Mesenchymal stem cell (in vitro differentiated cells and primary cell): ENCODE measurements around the gene ARHGEF7.

Experiments used
- DNase-seq: peaks from one replicate; pipeline ENCODE4 v3.0.0-alpha.2; 2013
- H2AFZ ChIP-seq: one replicate; pipeline ENCODE4 v1.6.1; 2013; ENCODE audit warnings: low read depth, mild to moderate bottlenecking, control low read depth, inconsistent platforms, low read length, moderate library complexity
- H2AK5ac ChIP-seq: 2 replicates; pipeline ENCODE4 v1.6.1; 2013; ENCODE audit warnings: low read length, moderate library complexity, mild to moderate bottlenecking, inconsistent platforms; ENCODE audit not compliant: severe bottlenecking
- H2BK120ac ChIP-seq: one replicate; pipeline ENCODE4 v1.6.1; 2013; ENCODE audit warnings: low read depth, mild to moderate bottlenecking, inconsistent platforms, low read length, moderate library complexity
- H2BK12ac ChIP-seq, 2 experiments: one replicate each; pipeline ENCODE4 v1.6.1; 2013; ENCODE audit warnings: inconsistent platforms in 2 of 2, low read length in 2 of 2, mild to moderate bottlenecking in 2 of 2, moderate library complexity in 2 of 2, control low read depth in 1 of 2
- H2BK15ac ChIP-seq: one replicate; pipeline ENCODE4 v1.6.1; 2013; ENCODE audit warnings: mild to moderate bottlenecking, low read depth, inconsistent platforms; ENCODE audit not compliant: poor library complexity, severe bottlenecking
- H2BK5ac ChIP-seq: 2 replicates; pipeline ENCODE4 v1.6.1; 2013; ENCODE audit warnings: low read depth, mild to moderate bottlenecking, low read length, control low read depth, inconsistent platforms; ENCODE audit not compliant: poor library complexity, severe bottlenecking
- H3K14ac ChIP-seq, 2 experiments: one replicate each; pipeline ENCODE4 v1.6.1; 2013; ENCODE audit warnings: inconsistent platforms in 2 of 2, low read length in 2 of 2, control low read depth in 1 of 2, mild to moderate bottlenecking in 1 of 2, moderate library complexity in 1 of 2
- H3K18ac ChIP-seq, 2 experiments: one replicate each; pipeline ENCODE4 v1.6.1; 2013; ENCODE audit warnings: inconsistent platforms in 2 of 2, low read length in 2 of 2, control low read depth in 1 of 2, low read depth in 1 of 2, mild to moderate bottlenecking in 1 of 2
- H3K23ac ChIP-seq, 2 experiments: one replicate each; pipeline ENCODE4 v1.6.1; 2013; ENCODE audit warnings: inconsistent platforms in 2 of 2, low read length in 2 of 2, mild to moderate bottlenecking in 2 of 2, moderate library complexity in 2 of 2, control low read depth in 1 of 2
- H3K27ac ChIP-seq: 2 replicates; pipeline ENCODE4 v1.5.1; 2013; ENCODE audit warnings: mild to moderate bottlenecking, moderate library complexity, low read length, control low read depth, inconsistent platforms; ENCODE audit not compliant: poor library complexity, severe bottlenecking
- H3K27me3 ChIP-seq, 2 experiments: 2 replicates each; pipeline versions ENCODE4 v1.6.1 to v1.7.0; 2013; ENCODE audit warnings: low read length in 2 of 2, mild to moderate bottlenecking in 2 of 2, moderate library complexity in 2 of 2, control low read depth in 1 of 2, inconsistent platforms in 1 of 2; ENCODE audit not compliant: control insufficient read depth in 1 of 2, insufficient read depth in 1 of 2
- H3K36me3 ChIP-seq, 2 experiments: 2 replicates each; pipeline versions ENCODE4 v1.6.1 to v1.7.0; 2013; ENCODE audit warnings: low read length in 2 of 2, control low read depth in 1 of 2, inconsistent platforms in 1 of 2, low read depth in 1 of 2, mild to moderate bottlenecking in 1 of 2; ENCODE audit not compliant: insufficient read depth in 2 of 2, control insufficient read depth in 1 of 2
- H3K4ac ChIP-seq, 2 experiments: one replicate each; pipeline ENCODE4 v1.6.1; 2013; ENCODE audit warnings: inconsistent platforms in 2 of 2, low read length in 2 of 2, mild to moderate bottlenecking in 2 of 2, moderate library complexity in 2 of 2, control low read depth in 1 of 2, low read depth in 1 of 2
- H3K4me1 ChIP-seq: 2 replicates; pipeline ENCODE4 v1.6.1; 2013; ENCODE audit warnings: low read depth, low read length, control low read depth; ENCODE audit not compliant: control insufficient read depth, insufficient read depth
- H3K4me2 ChIP-seq: 2 replicates; pipeline ENCODE4 v1.6.1; 2013; ENCODE audit warnings: low read length, mild to moderate bottlenecking, inconsistent platforms; ENCODE audit not compliant: poor library complexity, severe bottlenecking
- H3K4me3 ChIP-seq, 2 experiments: 2 replicates each; pipeline versions ENCODE4 v1.5.1 to v1.7.0; 2013; ENCODE audit warnings: low read length in 2 of 2, mild to moderate bottlenecking in 2 of 2, control low read depth in 1 of 2, low read depth in 1 of 2; ENCODE audit not compliant: insufficient read depth in 1 of 2
- H3K79me1 ChIP-seq: replicated peaks from 2 replicates; pipeline ENCODE4 v1.6.1; 2013; ENCODE audit warnings: mild to moderate bottlenecking, control low read depth, low read length, inconsistent platforms; ENCODE audit not compliant: poor library complexity, severe bottlenecking
- H3K9ac ChIP-seq: 2 replicates; pipeline ENCODE4 v1.7.0; 2013; ENCODE audit warnings: mild to moderate bottlenecking, low read length, moderate library complexity
- H3K9me3 ChIP-seq: 2 replicates; pipeline ENCODE4 v1.7.0; 2013; ENCODE audit warnings: mild to moderate bottlenecking, low read length; ENCODE audit not compliant: control insufficient read depth
- H4K8ac ChIP-seq: one replicate; pipeline ENCODE4 v1.6.1; 2013; ENCODE audit warnings: inconsistent platforms, mild to moderate bottlenecking, low read length, moderate library complexity
- H4K91ac ChIP-seq: one replicate; pipeline ENCODE4 v1.6.1; 2013; ENCODE audit warnings: mild to moderate bottlenecking, low read length, inconsistent platforms
- WGBS: methylation state at CpG from one replicate; pipeline ENCODE4 v1.1.7; 2013; ENCODE audit warnings: mixed read lengths; 5-methylcytosine and 5-hydroxymethylcytosine counted together

Gene ARHGEF7

GRCh38 chr13:111123649-111124048, 8.5 kb downstream of the ARHGEF7 start:
- Histone ChIP-seq H2BK12ac (no peak overlapping the region), H2BK5ac (no peak overlapping the region), H2BK120ac (no peak overlapping the region), H2AFZ (no peak overlapping the region), H3K23ac (no peak overlapping the region), H3K9ac (no peak overlapping the region), H3K4me2 (no peak overlapping the region), H2BK15ac (no peak overlapping the region), H3K4me3 (no peak overlapping the region), H4K91ac (no peak overlapping the region), H3K9me3 (no peaks in the 10 kb centered on the region), H2AK5ac (no peak overlapping the region), H3K4ac (no peak overlapping the region), H3K14ac (no peak overlapping the region), H4K8ac (no peak overlapping the region), H3K79me1 (no peaks in the 10 kb centered on the region), H3K18ac (no peak overlapping the region), H3K36me3 (peaks cover 0 to 2% of the 10 kb centered on the region in 2 experiments), H3K27ac (no peak overlapping the region), H3K27me3 (peaks cover 0 to 13% of the 10 kb centered on the region in 2 experiments), H3K4me1 (no peaks in the 10 kb centered on the region)
- 62% methylated on average over 5 of the region's 8 CpGs for WGBS
- no peak for DNase-seq

GRCh38 chr13:111126509-111126908, 11.4 kb downstream of the ARHGEF7 start:
- H2AFZ ChIP-seq: no peak overlapping the region
- no peak overlapping the region for H4K8ac ChIP-seq
- H3K27me3 ChIP-seq: peaks cover 0 to 2% of the 10 kb centered on the region in 2 experiments
- no peak overlapping the region for H4K91ac ChIP-seq
- no peak overlapping the region for H2BK120ac ChIP-seq
- no peak overlapping the region for H3K9ac ChIP-seq
- H3K9me3 ChIP-seq: no peaks in the 10 kb centered on the region
- no peak overlapping the region for H2BK12ac ChIP-seq
- H2BK15ac ChIP-seq: no peak overlapping the region
- H3K27ac ChIP-seq: no peak overlapping the region
- DNase-seq: no peak
- no peak overlapping the region for H3K23ac ChIP-seq
- no peak overlapping the region for H3K18ac ChIP-seq
- no peak overlapping the region for H3K4me3 ChIP-seq
- no peak overlapping the region for H3K14ac ChIP-seq
- no peak overlapping the region for H2AK5ac ChIP-seq
- H3K4me2 ChIP-seq: no peak overlapping the region
- H3K79me1 ChIP-seq: no peaks in the 10 kb centered on the region
- H2BK5ac ChIP-seq: no peak overlapping the region
- H3K36me3 ChIP-seq: peaks cover 0 to under 1% of the 10 kb centered on the region in 2 experiments
- H3K4me1 ChIP-seq: no peaks in the 10 kb centered on the region
- no peak overlapping the region for H3K4ac ChIP-seq

DNA sequence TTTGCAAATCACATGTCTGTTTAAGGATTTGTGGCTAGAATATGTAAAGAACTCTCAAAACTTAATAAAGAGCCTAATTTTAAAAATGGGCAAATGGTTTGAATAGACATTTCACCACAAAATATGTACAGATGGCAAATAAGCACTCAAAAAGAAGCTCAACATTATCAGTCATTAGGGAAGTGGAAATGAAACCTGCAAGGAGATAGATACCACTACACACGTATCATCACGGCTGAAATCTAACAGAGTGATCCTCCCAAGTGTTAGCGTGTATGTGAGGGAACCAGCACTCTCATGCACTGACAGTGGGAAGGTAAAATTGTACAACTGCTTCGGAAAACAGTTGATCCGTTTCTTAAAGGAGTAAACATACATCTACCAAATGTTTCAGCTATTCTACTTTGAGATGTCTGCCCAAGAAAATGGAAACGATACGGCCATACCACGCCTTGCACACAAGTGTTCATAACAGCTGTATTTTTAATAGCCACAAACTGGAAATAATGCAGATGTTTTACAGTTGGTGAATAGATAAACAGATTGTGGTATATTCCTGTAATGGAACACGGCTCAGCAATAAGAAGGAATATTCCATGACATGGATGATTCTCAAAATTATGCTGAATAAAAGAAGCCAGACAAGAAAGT, 14.5 kb downstream of the ARHGEF7 start:
- no peak overlapping the region for H3K9ac ChIP-seq
- no peak overlapping the region for H3K18ac ChIP-seq
- no peak overlapping the region for H2BK5ac ChIP-seq
- H2BK15ac ChIP-seq: no peak overlapping the region
- no peak overlapping the region for H4K8ac ChIP-seq
- no peak overlapping the region for H2BK12ac ChIP-seq
- no peaks in the 10 kb centered on the region for H3K9me3 ChIP-seq
- H2BK120ac ChIP-seq: no peak overlapping the region
- DNase-seq: no peak
- H3K4me3 ChIP-seq: no peak overlapping the region
- H3K4me2 ChIP-seq: no peak overlapping the region
- no peaks in the 10 kb centered on the region for H3K27me3 ChIP-seq
- no peak overlapping the region for H2AFZ ChIP-seq
- 87% methylated on average over 7 of the region's 9 CpGs for WGBS
- no peaks in the 10 kb centered on the region for H3K79me1 ChIP-seq
- H3K4ac ChIP-seq: no peak overlapping the region
- no peak overlapping the region for H3K27ac ChIP-seq
- no peak overlapping the region for H2AK5ac ChIP-seq
- H3K14ac ChIP-seq: no peak overlapping the region
- H3K23ac ChIP-seq: no peak overlapping the region
- no peak overlapping the region for H4K91ac ChIP-seq
- no peaks in the 10 kb centered on the region for H3K36me3 ChIP-seq
- no peaks in the 10 kb centered on the region for H3K4me1 ChIP-seq

DNA sequence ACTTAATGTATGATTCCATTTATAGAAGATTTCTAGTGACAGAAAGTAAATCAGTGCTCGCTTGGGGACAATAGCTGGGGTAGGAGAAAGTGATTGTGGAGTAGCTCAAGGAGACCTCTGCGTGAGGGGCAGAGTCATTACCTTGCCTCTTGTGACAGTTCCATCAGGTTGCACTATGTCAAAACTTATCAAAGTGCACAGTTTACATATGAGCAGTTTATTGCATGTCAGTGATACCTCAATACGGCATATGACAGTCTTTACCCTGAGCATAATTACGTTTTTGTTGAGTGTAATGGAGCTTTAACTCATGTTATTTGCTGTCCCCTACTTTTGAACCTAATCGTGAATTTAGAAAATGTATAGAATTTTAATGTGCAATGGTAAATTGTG, 15.0 kb downstream of the ARHGEF7 start:
- no peak overlapping the region for H2AFZ ChIP-seq
- no peak overlapping the region for H3K27ac ChIP-seq
- H3K4ac ChIP-seq: no peak overlapping the region
- H3K79me1 ChIP-seq: no peaks in the 10 kb centered on the region
- H4K8ac ChIP-seq: no peak overlapping the region
- H3K18ac ChIP-seq: no peak overlapping the region
- no peaks in the 10 kb centered on the region for H3K36me3 ChIP-seq
- H3K4me2 ChIP-seq: no peak overlapping the region
- no peak overlapping the region for H3K23ac ChIP-seq
- H3K4me1 ChIP-seq: no peaks in the 10 kb centered on the region
- no peak overlapping the region for H2BK15ac ChIP-seq
- 87% methylated on average over 5 of the region's 5 CpGs for WGBS
- H3K9me3 ChIP-seq: no peaks in the 10 kb centered on the region
- H2BK120ac ChIP-seq: no peak overlapping the region
- no peak overlapping the region for H3K9ac ChIP-seq
- DNase-seq: no peak
- H4K91ac ChIP-seq: no peak overlapping the region
- H3K14ac ChIP-seq: no peak overlapping the region
- H2BK12ac ChIP-seq: no peak overlapping the region
- H2AK5ac ChIP-seq: no peak overlapping the region
- H2BK5ac ChIP-seq: no peak overlapping the region
- H3K27me3 ChIP-seq: no peaks in the 10 kb centered on the region
- no peak overlapping the region for H3K4me3 ChIP-seq
